Activated B cell treated with CpG ODN at 0.5 μM for 24 hours (primary cell): ENCODE results near the gene NRG3. TPM values are rescaled to one million over a fixed set of nuclear protein-coding genes. Genes with fewer than 3 reads are reported as not detected.

ENCODE experiments used
- ATAC-seq: fragments of 200-7000 bp; cut with Tn5 transposase; one replicate; pipeline ENCODE4 v1.10.0; 2021; ENCODE audit warnings: low read depth, mild to moderate bottlenecking, moderate library complexity
- CTCF ChIA-PET: fragments of 350-600 bp; sonication (Branson Sonifier 250); formaldehyde crosslinking; loops from one replicate; lab custom pipeline; 2021; ENCODE audit warnings: antibody characterized with exemption; lab: Charles Lee
- POLR2A ChIA-PET: fragments of 350-600 bp; sonication (Branson Sonifier 250); formaldehyde crosslinking; loops from one replicate; lab custom pipeline; 2021; ENCODE audit warnings: antibody characterized with exemption; lab: Charles Lee
- DNase-seq: peaks from one replicate; pipeline ENCODE4 v3.0.0; 2022
- H3K27ac Mint-ChIP-seq: one replicate; pipeline ENCODE4 v1.8.0; 2020; ENCODE audit warnings: mixed read lengths
- H3K27me3 Mint-ChIP-seq: one replicate; pipeline ENCODE4 v1.8.0; 2021; ENCODE audit warnings: mixed read lengths
- H3K36me3 Mint-ChIP-seq: one replicate; pipeline ENCODE4 v1.8.0; 2021; ENCODE audit warnings: low read depth, mixed read lengths
- H3K4me1 Mint-ChIP-seq: one replicate; pipeline ENCODE4 v1.8.0; 2021; ENCODE audit warnings: mixed read lengths
- H3K4me3 Mint-ChIP-seq: one replicate; pipeline ENCODE4 v1.8.0; 2020; ENCODE audit warnings: mild to moderate bottlenecking, mixed read lengths
- H3K9me3 Mint-ChIP-seq: one replicate; pipeline ENCODE4 v1.8.0; 2020; ENCODE audit warnings: mixed read lengths
- CTCF ChIP-seq: fragments of 200-600 bp; IDR thresholded peaks from one replicate; pipeline ENCODE4 v1.8.0; 2022; ENCODE audit warnings: antibody characterized with exemption, mild to moderate bottlenecking
- intact Hi-C: fragments of 100-400 bp; cut with micrococcal nuclease; formaldehyde crosslinking; loops from one replicate; pipeline ENCODE4 v1.15.1; 2024
- total RNA-seq: library from RNA; stranded (reverse); gene quantifications from 2 replicates; pipeline ENCODE4 v1.2.3, GENCODE V29; 2022

The NRG3 gene
- total RNA-seq, 1 donor from 2014 or later: not detected

- H3K27me3 Mint-ChIP-seq: no peaks in the 10 kb centered on the region
- DNase-seq (no peak), ATAC-seq (no peak)
- no peaks in the 10 kb centered on the region for H3K4me1 Mint-ChIP-seq
- intact Hi-C loops: no loop called here
- no peak overlapping the region for H3K27ac Mint-ChIP-seq
- POLR2A ChIA-PET: no interaction called here
- H3K4me3 Mint-ChIP-seq: no peak overlapping the region
- H3K9me3 Mint-ChIP-seq: peaks cover 2% of the 10 kb centered on the region
- CTCF ChIA-PET: no interaction called here
- H3K36me3 Mint-ChIP-seq: no peaks in the 10 kb centered on the region
- no peak for TF ChIP-seq CTCF
Measured at GRCh38 chr10:82463614-82464013, 588.6 kb downstream of the NRG3 start.

GRCh38 chr10:82464191-82464818, 589.3 kb downstream of the NRG3 start:
- H3K36me3 Mint-ChIP-seq: no peaks in the 10 kb centered on the region

GRCh38 chr10:82464966-82465365, 590.0 kb downstream of the NRG3 start:
- TF ChIP-seq CTCF: no peak

More at GRCh38 chr10:82464191-82464818, 589.3 kb downstream of the NRG3 start:
- no peak overlapping the region for H3K4me3 Mint-ChIP-seq
- ATAC-seq: no peak
- H3K4me1 Mint-ChIP-seq: no peaks in the 10 kb centered on the region
- no peaks in the 10 kb centered on the region for H3K27me3 Mint-ChIP-seq
- intact Hi-C loops: no loop called here
- ChIA-PET POLR2A (no interaction called here), CTCF (no interaction called here)
- peaks cover 2% of the 10 kb centered on the region for H3K9me3 Mint-ChIP-seq
- DNase-seq: no peak
- no peak overlapping the region for H3K27ac Mint-ChIP-seq
- TF ChIP-seq CTCF: no peak

GRCh38 chr10:82468453-82468852, 593.5 kb downstream of the NRG3 start:
- H3K4me3 Mint-ChIP-seq: no peak overlapping the region
- H3K9me3 Mint-ChIP-seq: no peaks in the 10 kb centered on the region
- H3K27ac Mint-ChIP-seq: no peak overlapping the region

More at GRCh38 chr10:82464966-82465365, 590.0 kb downstream of the NRG3 start:
- ChIA-PET CTCF (no interaction called here), POLR2A (no interaction called here)
- Mint-ChIP-seq H3K36me3 (no peaks in the 10 kb centered on the region), H3K4me1 (no peaks in the 10 kb centered on the region), H3K4me3 (no peak overlapping the region), H3K27me3 (no peaks in the 10 kb centered on the region), H3K27ac (no peak overlapping the region), H3K9me3 (peaks cover 2% of the 10 kb centered on the region)
- DNase-seq: no peak
- intact Hi-C loops: no loop called here
- ATAC-seq: no peak

More at GRCh38 chr10:82468453-82468852, 593.5 kb downstream of the NRG3 start:
- Mint-ChIP-seq H3K36me3 (no peaks in the 10 kb centered on the region), H3K4me1 (no peaks in the 10 kb centered on the region), H3K27me3 (no peaks in the 10 kb centered on the region)
- intact Hi-C loops: no loop called here
- POLR2A ChIA-PET: no interaction called here
- TF ChIP-seq CTCF: no peak
- ATAC-seq: no peak
- CTCF ChIA-PET: no interaction called here
- no peak for DNase-seq
